Measurements from ENCODE around the gene KNOP1. TPM values are rescaled to one million over a fixed set of nuclear protein-coding genes. Genes with fewer than 3 reads are reported as not detected.

Gene KNOP1
- total RNA-seq, 2 donors from 2014 or later, result 15.6 to 26.6 TPM

DNA sequence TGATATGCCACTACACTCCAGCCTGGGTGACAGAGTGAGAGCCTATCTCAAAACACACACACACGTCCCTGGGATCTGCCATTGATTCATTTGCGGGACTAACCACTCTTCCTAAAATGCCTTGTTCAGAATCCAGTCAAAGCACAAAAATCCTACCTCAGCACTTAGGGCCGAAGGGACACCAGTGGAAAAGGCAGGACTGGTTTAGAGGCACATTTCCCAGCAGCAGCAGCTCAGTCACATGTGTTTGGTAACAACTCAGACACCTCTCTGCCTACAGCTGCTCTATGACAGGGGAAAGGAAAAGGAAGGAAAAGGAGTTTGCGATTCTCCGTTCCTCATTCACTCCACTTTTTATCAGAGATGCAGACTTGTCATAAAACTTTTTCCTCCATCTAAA is 12.2 kb downstream of the KNOP1 start:
- no peak overlapping the region for H3K27ac Mint-ChIP-seq
- no peaks in the 10 kb centered on the region for H3K9me3 Mint-ChIP-seq
- no peak overlapping the region for H3K4me3 Mint-ChIP-seq
- ATAC-seq (replicated peaks), result no peak
- peaks cover 10% of the 10 kb centered on the region for H3K4me1 Mint-ChIP-seq
- H3K36me3 Mint-ChIP-seq (ENCODE audit: low read depth), result peaks cover 87% of the 10 kb centered on the region
- no peaks in the 10 kb centered on the region for H3K27me3 Mint-ChIP-seq

DNA sequence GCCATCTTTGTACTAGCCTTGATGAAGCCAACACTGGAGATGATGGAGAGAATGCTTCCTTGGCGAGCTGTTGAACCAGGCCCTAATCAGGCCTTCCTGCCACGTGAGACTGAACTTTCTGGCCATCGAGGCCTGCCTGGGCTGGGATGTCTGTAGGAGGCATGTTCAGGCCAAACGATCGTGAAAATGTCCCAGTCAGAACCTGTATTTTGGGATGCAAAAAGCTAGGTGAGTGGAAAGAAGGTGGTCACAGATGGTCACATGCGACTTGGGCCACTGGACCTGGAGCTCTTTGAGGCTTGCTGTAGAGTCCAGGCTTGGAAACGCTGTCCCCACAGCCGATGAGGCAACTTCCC is 12.9 kb downstream of the KNOP1 start:
- H3K4me3 Mint-ChIP-seq, result no peak overlapping the region
- H3K9me3 Mint-ChIP-seq, result no peaks in the 10 kb centered on the region
- no peaks in the 10 kb centered on the region for H3K27me3 Mint-ChIP-seq
- no peak overlapping the region for H3K27ac Mint-ChIP-seq
- H3K36me3 Mint-ChIP-seq (ENCODE audit: low read depth), result peaks cover 89% of the 10 kb centered on the region
- ATAC-seq (replicated peaks), result no peak
- peaks cover 10% of the 10 kb centered on the region for H3K4me1 Mint-ChIP-seq

DNA sequence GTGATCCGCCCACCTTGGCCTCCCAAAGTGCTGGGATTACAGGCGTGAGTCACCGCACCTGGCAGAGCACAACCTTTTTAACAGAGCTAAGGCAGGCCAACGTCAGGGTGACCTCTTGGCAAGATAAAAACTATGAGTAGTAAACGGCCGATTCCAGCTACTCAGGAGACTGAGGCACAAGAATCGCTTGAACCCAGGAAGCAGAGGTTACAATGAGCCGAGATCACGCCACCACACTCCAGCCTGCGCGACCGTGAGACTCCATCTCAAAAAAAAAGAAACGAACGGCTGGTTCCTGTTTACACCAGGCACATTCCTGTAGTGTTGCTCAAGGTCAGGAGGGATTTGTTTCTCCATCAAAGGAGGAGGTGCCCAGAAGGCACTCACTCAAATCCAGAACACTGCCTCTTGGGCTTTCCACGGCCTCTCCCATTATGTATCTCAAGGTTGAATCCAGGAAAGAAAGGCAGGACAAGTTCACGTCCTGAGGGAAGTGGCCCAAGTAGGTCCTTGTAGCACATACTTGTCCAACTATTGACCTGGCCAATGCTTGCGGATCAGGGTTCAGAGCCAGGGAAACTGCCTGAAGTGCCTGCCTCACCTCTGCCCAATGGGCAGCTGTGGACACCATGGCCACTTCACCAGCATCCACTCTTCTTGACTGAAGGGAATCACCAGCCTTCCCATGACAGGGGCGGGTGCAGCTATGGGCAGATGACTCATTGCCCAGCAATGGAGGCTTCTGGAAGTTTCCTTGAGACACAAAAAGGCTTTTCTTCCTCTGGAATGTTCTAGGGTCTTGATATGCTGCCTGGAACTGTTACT is 13.5 kb downstream of the KNOP1 start:
- H3K27me3 Mint-ChIP-seq, result no peaks in the 10 kb centered on the region
- H3K9me3 Mint-ChIP-seq, result no peaks in the 10 kb centered on the region
- no peak overlapping the region for H3K4me3 Mint-ChIP-seq
- H3K27ac Mint-ChIP-seq, result no peak overlapping the region
- H3K36me3 Mint-ChIP-seq (ENCODE audit: low read depth), result peaks cover 88% of the 10 kb centered on the region
- ATAC-seq (replicated peaks), result no peak
- peaks cover 7% of the 10 kb centered on the region for H3K4me1 Mint-ChIP-seq

DNA sequence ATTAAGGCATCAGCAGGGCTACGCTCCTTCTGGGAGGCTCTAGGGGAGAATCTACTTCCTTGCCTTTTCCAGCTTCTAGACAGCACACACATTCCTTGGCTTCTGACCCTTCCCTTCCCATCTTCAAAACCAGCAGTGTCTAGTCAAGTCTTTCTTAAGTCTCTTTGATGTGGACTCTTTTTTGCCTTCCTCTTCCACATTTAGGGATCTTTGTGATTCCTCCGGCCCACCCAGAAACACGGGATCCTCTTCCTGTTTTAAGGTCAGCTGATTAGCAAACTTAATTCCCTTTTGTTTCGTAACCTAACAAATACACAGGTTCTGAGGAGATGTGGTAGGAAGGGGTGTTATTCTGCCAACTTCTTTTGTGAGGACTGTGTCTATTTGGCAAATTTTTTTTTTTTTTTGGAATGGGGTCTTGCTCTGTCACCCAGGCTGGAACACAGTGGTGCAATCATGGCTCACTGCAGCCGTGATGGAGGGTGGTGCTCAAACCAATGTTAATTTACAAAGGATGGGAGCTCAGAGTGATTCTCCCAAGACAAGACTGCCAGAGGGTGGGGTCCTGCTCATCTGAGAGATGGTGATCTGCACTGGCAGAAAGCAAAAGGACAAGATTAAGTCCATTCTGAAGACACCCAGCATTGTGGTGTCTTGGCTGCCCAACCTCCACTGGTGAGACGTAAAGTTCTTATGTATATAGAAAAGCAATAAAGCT is 14.7 kb downstream of the KNOP1 start:
- no peak for ATAC-seq (replicated peaks)
- no peak overlapping the region for H3K4me3 Mint-ChIP-seq
- H3K27me3 Mint-ChIP-seq, result no peaks in the 10 kb centered on the region
- peaks cover 13% of the 10 kb centered on the region for H3K4me1 Mint-ChIP-seq
- no peaks in the 10 kb centered on the region for H3K9me3 Mint-ChIP-seq
- H3K27ac Mint-ChIP-seq, result no peak overlapping the region
- H3K36me3 Mint-ChIP-seq (ENCODE audit: low read depth), result peaks cover 92% of the 10 kb centered on the region

DNA sequence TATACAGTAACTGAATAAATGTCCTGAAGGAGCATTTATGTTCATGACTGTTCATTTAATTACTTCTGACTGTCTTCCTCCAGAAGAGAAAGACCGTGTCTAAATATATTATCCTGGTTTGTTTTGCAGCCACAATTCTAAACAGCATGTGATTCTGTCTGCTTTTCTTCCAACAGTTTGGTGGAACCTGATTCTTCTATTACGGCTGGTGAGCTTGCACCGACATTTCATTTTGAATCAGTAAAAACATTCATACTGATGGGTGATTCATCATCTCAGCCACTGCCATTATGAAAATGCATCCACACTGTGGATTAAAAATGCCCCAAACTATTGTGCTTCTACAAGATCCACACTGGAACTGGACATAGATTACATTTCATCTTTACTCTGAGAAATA is 16.9 kb downstream of the KNOP1 start:
- ATAC-seq (replicated peaks), result peak; percentile 32
- no peak overlapping the region for H3K4me3 Mint-ChIP-seq
- no peaks in the 10 kb centered on the region for H3K27me3 Mint-ChIP-seq
- peaks cover 24% of the 10 kb centered on the region for H3K4me1 Mint-ChIP-seq
- H3K36me3 Mint-ChIP-seq (ENCODE audit: low read depth), result peaks cover 81% of the 10 kb centered on the region
- H3K9me3 Mint-ChIP-seq, result no peaks in the 10 kb centered on the region
- H3K27ac Mint-ChIP-seq, result no peak overlapping the region

DNA sequence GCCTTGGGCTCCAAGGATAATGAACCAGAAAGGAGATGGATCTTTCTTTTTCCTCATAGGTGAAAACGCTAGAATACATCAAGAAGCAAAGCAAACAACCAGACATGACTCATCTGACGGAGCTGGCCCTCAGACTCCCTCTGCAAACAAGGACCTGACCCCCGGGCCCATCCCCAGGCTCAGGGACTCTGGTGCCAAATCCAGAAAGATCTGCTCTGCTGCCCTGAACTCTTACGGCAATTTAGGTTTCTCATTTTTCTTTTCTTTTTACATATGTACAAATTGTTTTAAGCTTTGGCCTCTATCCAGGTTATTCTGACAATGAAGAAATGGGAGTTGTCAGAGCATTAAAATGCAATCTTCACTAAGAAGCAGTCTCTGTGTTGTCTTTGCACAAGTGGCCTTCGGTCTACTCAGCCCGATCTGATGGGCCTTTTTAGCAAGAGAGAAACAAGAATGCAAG is 17.7 kb downstream of the KNOP1 start:
- ATAC-seq (replicated peaks), result no peak
- no peaks in the 10 kb centered on the region for H3K9me3 Mint-ChIP-seq
- H3K27ac Mint-ChIP-seq, result no peak overlapping the region
- H3K4me1 Mint-ChIP-seq, result peaks cover 25% of the 10 kb centered on the region
- no peaks in the 10 kb centered on the region for H3K27me3 Mint-ChIP-seq
- no peak overlapping the region for H3K4me3 Mint-ChIP-seq
- H3K36me3 Mint-ChIP-seq (ENCODE audit: low read depth), result peaks cover 74% of the 10 kb centered on the region

DNA sequence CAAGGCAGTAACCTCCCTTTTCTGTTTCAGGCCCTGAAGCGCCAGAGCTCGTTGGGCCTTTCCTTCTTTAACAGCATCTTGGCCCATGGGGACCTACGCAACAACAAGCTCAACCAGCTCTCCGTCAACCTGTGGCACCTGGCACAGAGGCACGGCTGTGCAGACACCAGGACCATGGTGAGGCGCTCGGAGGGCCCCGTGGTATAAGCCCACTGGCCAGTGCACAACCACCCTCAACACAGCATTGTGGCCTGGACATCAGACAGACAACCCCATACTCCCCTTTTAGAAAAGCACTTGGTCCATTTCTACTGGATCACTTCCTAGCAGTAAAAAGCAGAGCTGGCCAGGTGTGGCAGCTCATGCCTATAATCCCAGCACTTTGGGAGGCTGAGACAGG is 18.6 kb downstream of the KNOP1 start:
- peaks cover 25% of the 10 kb centered on the region for H3K4me1 Mint-ChIP-seq
- no peaks in the 10 kb centered on the region for H3K9me3 Mint-ChIP-seq
- ATAC-seq (replicated peaks), result no peak
- H3K36me3 Mint-ChIP-seq (ENCODE audit: low read depth), result peaks cover 65% of the 10 kb centered on the region
- no peak overlapping the region for H3K27ac Mint-ChIP-seq
- H3K4me3 Mint-ChIP-seq, result no peak overlapping the region
- no peaks in the 10 kb centered on the region for H3K27me3 Mint-ChIP-seq

DNA sequence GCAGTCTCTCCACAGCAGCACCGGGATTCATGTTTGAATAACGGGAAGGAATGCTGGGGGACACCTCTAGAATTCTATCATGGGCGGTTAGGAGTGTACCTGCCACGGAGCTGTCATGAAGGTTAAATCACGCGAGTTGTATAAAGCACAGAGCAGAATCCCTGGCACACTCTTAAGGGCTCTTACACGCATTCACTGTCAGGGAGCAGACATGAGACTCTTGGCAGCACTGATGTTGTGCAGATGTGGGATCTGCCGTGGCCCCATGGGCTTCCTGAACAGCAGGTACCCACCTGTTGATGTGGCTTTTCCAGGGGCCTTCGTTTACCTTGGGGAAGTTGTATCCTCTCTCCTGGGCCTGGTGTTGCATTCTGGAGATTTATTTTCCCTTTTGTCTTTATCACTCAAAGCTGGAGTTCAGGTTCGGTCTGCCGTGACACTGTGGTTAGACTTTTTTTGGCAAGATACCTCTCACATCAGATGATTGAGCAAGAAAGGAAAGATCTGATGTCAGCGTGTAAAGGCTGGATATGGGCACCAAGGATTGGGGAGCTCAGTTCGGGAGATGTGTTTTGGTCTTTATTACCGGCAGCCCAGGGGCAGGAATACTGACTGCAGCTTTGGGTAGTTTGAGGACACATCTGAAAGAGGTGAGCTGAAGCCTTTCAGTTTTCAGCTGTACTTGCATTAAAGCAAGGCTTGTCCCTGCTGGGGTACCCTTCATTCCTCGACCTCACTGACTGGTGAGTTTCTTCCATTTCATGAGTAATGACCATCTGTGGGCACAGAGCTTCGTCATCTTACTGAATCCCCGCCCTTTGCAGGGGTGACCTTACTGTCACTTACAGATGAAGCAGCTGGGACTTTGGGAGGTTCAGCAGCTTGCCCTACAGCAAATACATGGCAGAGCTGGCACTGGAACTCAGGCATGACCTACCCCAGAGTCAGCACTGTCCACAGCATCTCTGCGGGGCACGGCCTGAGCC is 19.3 kb downstream of the KNOP1 start:
- H3K4me1 Mint-ChIP-seq, result peaks cover 29% of the 10 kb centered on the region
- peak overlapping the region; percentile 40 for H3K4me3 Mint-ChIP-seq
- H3K36me3 Mint-ChIP-seq (ENCODE audit: low read depth), result peaks cover 58% of the 10 kb centered on the region
- peak; percentile 68 for ATAC-seq (replicated peaks)
- no peaks in the 10 kb centered on the region for H3K9me3 Mint-ChIP-seq
- H3K27me3 Mint-ChIP-seq, result no peaks in the 10 kb centered on the region
- peak overlapping the region; percentile 71 for H3K27ac Mint-ChIP-seq

DNA sequence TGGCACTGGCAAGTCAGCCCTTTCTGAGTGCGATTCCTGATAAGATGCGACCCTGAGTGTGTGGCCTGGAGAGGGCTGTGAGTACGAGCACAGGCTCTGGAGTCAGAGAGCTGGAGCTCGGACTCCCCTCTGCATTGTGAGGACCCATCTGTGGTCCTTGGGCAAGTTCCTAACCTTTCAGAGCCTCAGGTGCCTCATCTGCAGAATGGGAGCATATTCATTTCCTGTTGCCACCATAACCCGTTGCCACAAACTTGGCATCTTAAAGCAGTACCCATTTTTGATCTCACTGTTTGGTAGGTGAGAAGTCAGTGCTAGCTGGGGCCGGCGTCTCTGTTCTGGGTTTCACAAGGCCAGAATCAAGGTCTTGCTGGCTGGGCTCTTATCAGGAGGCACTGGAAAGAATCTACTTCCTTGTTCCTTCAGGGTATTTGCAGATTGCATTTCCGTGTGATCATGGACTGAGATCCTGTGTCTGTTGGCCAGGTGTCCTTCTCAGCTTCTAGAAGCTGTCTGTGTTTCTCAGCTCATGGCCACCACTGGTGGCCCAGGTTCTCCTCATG is 20.2 kb downstream of the KNOP1 start:
- peaks cover 29% of the 10 kb centered on the region for H3K4me1 Mint-ChIP-seq
- no peaks in the 10 kb centered on the region for H3K9me3 Mint-ChIP-seq
- H3K27ac Mint-ChIP-seq, result peak overlapping the region; percentile 71
- peak; percentile 30 for ATAC-seq (replicated peaks)
- H3K36me3 Mint-ChIP-seq (ENCODE audit: low read depth), result peaks cover 48% of the 10 kb centered on the region
- H3K27me3 Mint-ChIP-seq, result no peaks in the 10 kb centered on the region
- peak overlapping the region; percentile 40 for H3K4me3 Mint-ChIP-seq

DNA sequence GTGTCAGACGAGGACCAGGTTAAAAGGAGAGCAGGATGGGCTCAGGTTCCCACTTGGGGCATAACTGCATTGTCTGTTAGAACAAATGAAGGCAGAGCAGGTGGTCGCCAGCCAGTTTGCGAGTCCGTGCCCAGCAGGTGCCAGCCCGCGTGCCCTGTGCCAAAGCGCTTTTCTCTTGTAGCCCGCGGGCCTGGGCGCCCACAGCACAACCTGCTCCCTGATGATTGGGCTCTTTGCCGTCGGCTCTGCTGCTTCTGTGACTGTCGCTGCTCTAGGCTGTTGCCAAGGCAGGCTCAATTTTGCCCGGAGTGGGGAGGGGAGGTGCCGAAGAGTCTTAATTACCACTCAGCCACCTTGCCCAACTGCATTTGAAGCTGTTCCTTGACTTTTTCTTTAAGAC is 21.1 kb downstream of the KNOP1 start:
- ATAC-seq (replicated peaks), result no peak
- H3K36me3 Mint-ChIP-seq (ENCODE audit: low read depth), result peaks cover 40% of the 10 kb centered on the region
- H3K27me3 Mint-ChIP-seq, result no peaks in the 10 kb centered on the region
- H3K4me3 Mint-ChIP-seq, result peak overlapping the region; percentile 40
- peaks cover 29% of the 10 kb centered on the region for H3K4me1 Mint-ChIP-seq
- H3K9me3 Mint-ChIP-seq, result no peaks in the 10 kb centered on the region
- peak overlapping the region; percentile 71 for H3K27ac Mint-ChIP-seq

DNA sequence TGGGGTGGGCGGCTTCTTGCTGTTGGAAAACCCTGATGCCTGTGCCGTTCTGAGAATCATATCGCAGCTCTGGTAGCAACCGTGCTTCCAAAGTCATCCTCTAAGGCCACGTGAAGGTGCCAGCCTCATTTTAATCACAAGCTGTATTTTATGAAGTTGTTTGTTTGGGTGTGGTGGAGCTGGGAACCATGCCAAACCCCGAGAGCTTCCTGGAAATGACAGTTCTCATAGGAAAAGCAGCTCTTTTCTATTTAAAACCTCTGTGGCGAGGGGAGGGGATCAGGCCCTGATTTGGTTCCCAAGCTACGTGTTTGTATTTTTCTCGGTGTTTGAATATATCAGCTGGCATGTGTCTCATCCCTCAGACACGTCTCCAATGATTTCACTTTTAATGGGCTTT is 21.7 kb downstream of the KNOP1 start:
- H3K4me1 Mint-ChIP-seq, result peaks cover 29% of the 10 kb centered on the region
- no peaks in the 10 kb centered on the region for H3K9me3 Mint-ChIP-seq
- peak; percentile 57 for ATAC-seq (replicated peaks)
- H3K27ac Mint-ChIP-seq, result peak overlapping the region; percentile 71
- H3K4me3 Mint-ChIP-seq, result peak overlapping the region; percentile 40
- no peaks in the 10 kb centered on the region for H3K27me3 Mint-ChIP-seq
- peaks cover 40% of the 10 kb centered on the region for H3K36me3 Mint-ChIP-seq (ENCODE audit: low read depth)

DNA sequence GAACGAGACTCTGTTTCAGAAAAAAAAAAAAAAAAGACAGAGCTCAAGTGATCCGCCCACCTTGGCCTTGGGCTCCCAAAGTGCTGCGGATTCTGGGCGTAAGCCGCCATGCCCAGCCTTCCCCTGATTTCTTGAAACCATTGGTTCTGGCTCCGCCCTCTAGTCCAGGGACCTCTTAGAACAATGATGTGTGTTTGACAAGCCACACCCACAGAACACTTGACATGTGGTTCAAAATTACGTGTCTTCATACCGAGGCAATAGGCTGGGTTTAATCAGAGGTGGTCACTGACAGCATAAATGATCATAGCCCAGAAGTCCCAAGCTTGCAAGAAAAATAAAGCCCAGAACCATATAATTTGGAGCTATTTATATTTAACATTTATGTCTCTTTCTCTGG is 23.0 kb downstream of the KNOP1 start:
- no peaks in the 10 kb centered on the region for H3K27me3 Mint-ChIP-seq
- no peak overlapping the region for H3K4me3 Mint-ChIP-seq
- no peak for ATAC-seq (replicated peaks)
- H3K27ac Mint-ChIP-seq, result peak overlapping the region; percentile 59
- no peaks in the 10 kb centered on the region for H3K9me3 Mint-ChIP-seq
- peaks cover 29% of the 10 kb centered on the region for H3K4me1 Mint-ChIP-seq
- peaks cover 27% of the 10 kb centered on the region for H3K36me3 Mint-ChIP-seq (ENCODE audit: low read depth)

DNA sequence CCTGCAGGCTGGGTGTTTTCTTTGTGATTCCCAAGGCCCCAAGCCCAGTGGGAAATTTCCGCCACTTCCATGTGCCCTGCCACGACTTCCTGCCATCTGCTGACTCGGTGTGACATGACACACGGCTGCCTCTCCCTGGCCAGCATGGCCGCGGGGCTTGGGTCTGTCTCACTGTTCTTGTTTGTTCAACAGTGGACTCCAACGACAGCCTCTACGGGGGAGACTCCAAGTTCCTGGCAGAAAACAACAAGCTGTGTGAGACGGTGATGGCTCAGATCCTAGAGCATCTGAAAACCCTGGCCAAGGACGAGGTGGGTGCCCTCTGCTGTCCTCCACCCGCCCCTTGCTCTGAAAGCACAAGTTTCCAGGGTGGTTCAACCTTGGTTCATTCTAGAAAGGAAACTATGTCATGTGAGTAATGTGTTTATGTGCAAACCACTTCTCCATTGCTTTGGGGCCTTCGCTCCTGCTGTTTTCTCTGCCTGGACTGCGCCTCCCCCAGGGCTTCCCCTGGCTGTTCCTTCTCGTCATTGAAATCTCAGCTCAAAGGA is 26.8 kb downstream of the KNOP1 start:
- Mint-ChIP-seq H3K9me3 (no peaks in the 10 kb centered on the region), H3K27me3 (no peaks in the 10 kb centered on the region), H3K4me1 (peaks cover 14% of the 10 kb centered on the region), H3K4me3 (no peak overlapping the region), H3K27ac (peak overlapping the region; percentile 71), H3K36me3 (ENCODE audit: low read depth) (peaks cover 40% of the 10 kb centered on the region)
- no peak for ATAC-seq (replicated peaks)

DNA sequence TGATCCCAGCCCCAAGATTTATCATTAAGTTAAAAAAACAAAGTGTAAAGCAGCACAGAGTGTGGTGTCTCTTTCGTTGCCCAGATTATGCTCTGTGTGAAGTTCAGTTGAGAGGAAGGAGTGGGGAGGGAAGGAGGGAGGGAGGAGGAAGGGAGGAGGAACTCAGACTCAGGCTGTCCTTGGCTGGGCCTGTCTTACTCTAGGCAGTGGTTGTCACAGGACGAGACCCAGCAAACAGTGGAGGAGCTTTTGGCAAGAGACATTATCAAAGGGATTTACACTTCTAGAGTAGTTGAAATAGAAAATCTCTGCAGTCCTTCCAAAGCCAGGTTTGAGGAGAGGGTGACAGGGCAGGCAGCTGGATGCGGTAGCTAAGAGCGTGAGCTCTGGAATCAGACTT is 27.8 kb downstream of the KNOP1 start:
- ATAC-seq (replicated peaks), result no peak
- no peak overlapping the region for H3K27ac Mint-ChIP-seq

More for the DNA sequence above, 27.8 kb downstream of the KNOP1 start:
- H3K27me3 Mint-ChIP-seq, result no peaks in the 10 kb centered on the region
- peaks cover 12% of the 10 kb centered on the region for H3K4me1 Mint-ChIP-seq
- no peaks in the 10 kb centered on the region for H3K9me3 Mint-ChIP-seq
- H3K36me3 Mint-ChIP-seq (ENCODE audit: low read depth), result peaks cover 51% of the 10 kb centered on the region
- H3K4me3 Mint-ChIP-seq, result no peak overlapping the region

Measured in activated T-helper 17 cell treated with anti-CD3 and anti-CD28 coated beads, Interleukin-2, amount 50 U/mL, for 72 hours (primary cell).